WTC11 (cell line): Measurements from ENCODE around the gene GPALPP1. TPM values are rescaled to one million over a fixed set of nuclear protein-coding genes. Genes with fewer than 3 reads are reported as not detected.

Experiments
- ATAC-seq: fragments of 200-7000 bp; cut with Tn5 transposase; 2 replicates; pipeline ENCODE4 v1.10.0; 2021; ENCODE audit warnings: mild to moderate bottlenecking, moderate library complexity
- CTCF ChIA-PET: fragments of 300-600 bp; sonication (Branson Sonifier 250); formaldehyde crosslinking; loops from one replicate; lab custom pipeline; 2021; ENCODE audit warnings: antibody characterized with exemption; lab: Charles Lee
- POLR2A ChIA-PET: fragments of 350-600 bp; sonication (Branson Sonifier 250); formaldehyde crosslinking; loops from one replicate; lab custom pipeline; 2021; ENCODE audit warnings: antibody characterized with exemption; lab: Charles Lee
- DNase-seq: peaks from one replicate; pipeline ENCODE4 v3.0.0; 2021; ENCODE audit warnings: low spot score
- H3K27ac Mint-ChIP-seq: 2 replicates; pipeline ENCODE4 v1.8.0; 2021; ENCODE audit warnings: mixed read lengths
- H3K27me3 Mint-ChIP-seq: 2 replicates; pipeline ENCODE4 v1.8.0; 2021; ENCODE audit warnings: low read depth, mild to moderate bottlenecking, moderate library complexity, mixed read lengths
- H3K36me3 Mint-ChIP-seq: 2 replicates; pipeline ENCODE4 v1.8.0; 2021; ENCODE audit warnings: mixed read lengths
- H3K4me1 Mint-ChIP-seq: 2 replicates; pipeline ENCODE4 v1.8.0; 2022; ENCODE audit warnings: mixed read lengths
- H3K4me3 Mint-ChIP-seq: 2 replicates; pipeline ENCODE4 v1.8.0; 2021; ENCODE audit warnings: mild to moderate bottlenecking, moderate library complexity, mixed read lengths
- H3K9me3 Mint-ChIP-seq: 2 replicates; pipeline ENCODE4 v1.8.0; 2021; ENCODE audit warnings: mixed read lengths
- ATF1 ChIP-seq: sonication (generic); formaldehyde crosslinking; IDR thresholded peaks from 2 replicates; pipeline ENCODE4 v1.8.1; 2023; ENCODE audit warnings: mild to moderate bottlenecking, moderate library complexity, missing genetic modification reagents
- ELF4 ChIP-seq: sonication (generic); formaldehyde crosslinking; IDR thresholded peaks from 2 replicates; pipeline ENCODE4 v1.8.1; 2022; ENCODE audit warnings: low read depth, mild to moderate bottlenecking, moderate library complexity, missing genetic modification reagents
- FOXK1 ChIP-seq: sonication (generic); formaldehyde crosslinking; IDR thresholded peaks from 2 replicates; pipeline ENCODE4 v1.8.0; 2022; ENCODE audit warnings: mild to moderate bottlenecking, moderate library complexity, missing genetic modification reagents
- FOXP1 ChIP-seq: sonication (generic); formaldehyde crosslinking; IDR thresholded peaks from 2 replicates; pipeline ENCODE4 v1.8.0; 2022; ENCODE audit warnings: missing genetic modification reagents, mild to moderate bottlenecking, moderate library complexity, borderline replicate concordance
- IRF2 ChIP-seq: sonication (generic); formaldehyde crosslinking; IDR thresholded peaks from 2 replicates; pipeline ENCODE4 v1.8.0; 2022; ENCODE audit warnings: low read depth, missing genetic modification reagents, borderline replicate concordance
- TCF7 ChIP-seq: sonication (generic); formaldehyde crosslinking; IDR thresholded peaks from 2 replicates; pipeline ENCODE4 v1.8.0; 2022; ENCODE audit warnings: mild to moderate bottlenecking, low read depth, missing genetic modification reagents, moderate library complexity
- TEAD1 ChIP-seq: sonication (generic); formaldehyde crosslinking; IDR thresholded peaks from 2 replicates; pipeline ENCODE4 v1.8.0; 2022; ENCODE audit warnings: mild to moderate bottlenecking, missing genetic modification reagents
- ZNF138 ChIP-seq: sonication (generic); formaldehyde crosslinking; conservative IDR thresholded peaks from 2 replicates; pipeline ENCODE4 v1.8.1; 2022; ENCODE audit warnings: mild to moderate bottlenecking, moderate library complexity, missing genetic modification reagents
- ZNF232 ChIP-seq: sonication (generic); formaldehyde crosslinking; IDR thresholded peaks from 2 replicates; pipeline ENCODE4 v1.8.0; 2022; ENCODE audit warnings: mild to moderate bottlenecking, missing genetic modification reagents
- ZNF317 ChIP-seq: sonication (generic); formaldehyde crosslinking; IDR thresholded peaks from 2 replicates; pipeline ENCODE4 v1.8.1; 2023; ENCODE audit warnings: low read depth, mild to moderate bottlenecking, moderate library complexity, missing genetic modification reagents, borderline replicate concordance
- ZNF416 ChIP-seq: fragments of 250-450 bp; sonication (Bioruptor Pico); IDR thresholded peaks from 2 replicates; pipeline ENCODE4 v1.9.0; 2021; ENCODE audit warnings: mild to moderate bottlenecking, inconsistent platforms
- total RNA-seq: library from RNA; stranded (reverse); gene quantifications from 3 replicates; pipeline ENCODE4 v1.2.3, GENCODE V29; 2021
- TF ChIP-seq, protein P1 (sequence below): fragments of 200-600 bp; IDR thresholded peaks from 2 replicates; pipeline ENCODE4 v1.8.0; 2022; ENCODE audit warnings: antibody characterized with exemption
- TF ChIP-seq, protein P2 (sequence below): sonication (generic); formaldehyde crosslinking; IDR thresholded peaks from 2 replicates; pipeline ENCODE4 v1.8.1; 2023; ENCODE audit warnings: mild to moderate bottlenecking, missing genetic modification reagents
- TF ChIP-seq, protein P3 (sequence below): sonication (generic); formaldehyde crosslinking; IDR thresholded peaks from 2 replicates; pipeline ENCODE4 v1.8.0; 2022; ENCODE audit warnings: mild to moderate bottlenecking, missing genetic modification reagents
- TF ChIP-seq, protein P4 (sequence below): fragments of 250-450 bp; sonication (Bioruptor Pico); IDR thresholded peaks from 2 replicates; pipeline ENCODE4 v1.9.0; 2021; ENCODE audit warnings: mild to moderate bottlenecking
- TF ChIP-seq, protein P5 (sequence below): sonication (generic); formaldehyde crosslinking; IDR thresholded peaks from 2 replicates; pipeline ENCODE4 v1.8.1; 2023; ENCODE audit warnings: mild to moderate bottlenecking, missing genetic modification reagents, moderate library complexity
- TF ChIP-seq, protein P6 (sequence below): sonication (generic); formaldehyde crosslinking; IDR thresholded peaks from 2 replicates; pipeline ENCODE4 v1.8.1; 2022; ENCODE audit warnings: missing genetic modification reagents, borderline replicate concordance

Gene GPALPP1
- total RNA-seq, 1 experiment from 2014 or later, result 28.9 TPM

DNA sequence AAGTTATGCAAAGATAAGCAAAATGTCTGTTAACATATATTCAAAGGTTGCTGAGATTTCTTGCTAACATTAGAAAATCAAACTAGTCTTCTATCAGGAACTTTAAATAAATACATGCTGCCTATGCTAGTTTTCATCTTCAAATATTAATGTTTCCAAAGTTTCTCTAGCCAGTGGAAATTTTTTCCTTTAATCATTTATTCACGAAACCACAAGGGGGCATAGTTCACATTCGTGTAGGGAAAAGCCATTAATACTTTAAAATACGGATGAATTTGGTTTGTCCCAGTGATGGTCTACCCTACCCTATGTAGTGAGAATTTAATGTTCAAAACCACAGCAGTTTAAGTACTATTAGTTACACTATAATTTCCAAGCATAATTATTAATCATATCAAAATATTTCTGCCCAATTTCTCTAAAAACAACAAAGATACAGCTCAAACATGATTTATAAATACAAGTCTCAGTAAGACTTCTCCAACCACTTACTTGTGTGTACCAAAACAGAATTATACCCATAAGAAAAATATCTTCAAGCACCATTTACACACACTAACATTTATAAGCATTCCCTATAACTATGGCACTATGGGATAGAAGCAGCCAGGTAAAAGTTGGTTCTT lies 16.3 kb upstream of the GPALPP1 start:
- ChIA-PET CTCF (interaction anchor here (0.7 to 1.5 kb wide), 9 partner anchors 18 to 572 kb away, joined by 3 to 4 read pairs (median 4); no protein-coding TSS in a partner anchor), POLR2A (no interaction called here)
- H3K4me3 Mint-ChIP-seq, result no peak overlapping the region
- DNase-seq (no peak), ATAC-seq (no peak)
- no peaks in the 10 kb centered on the region for H3K9me3 Mint-ChIP-seq
- H3K27me3 Mint-ChIP-seq, result no peaks in the 10 kb centered on the region
- H3K4me1 Mint-ChIP-seq, result peaks cover 4% of the 10 kb centered on the region
- H3K36me3 Mint-ChIP-seq, result peaks cover 15% of the 10 kb centered on the region
- TF ChIP-seq ZNF232 (CRISPR knock-in tag) (no peak), TCF7 (CRISPR knock-in tag) (no peak), FOXK1 (no peak), ATF1 (CRISPR knock-in tag) (no peak), ELF4 (CRISPR knock-in tag) (no peak), FOXP1 (no peak)
- TF ChIP-seq, protein P1, sequence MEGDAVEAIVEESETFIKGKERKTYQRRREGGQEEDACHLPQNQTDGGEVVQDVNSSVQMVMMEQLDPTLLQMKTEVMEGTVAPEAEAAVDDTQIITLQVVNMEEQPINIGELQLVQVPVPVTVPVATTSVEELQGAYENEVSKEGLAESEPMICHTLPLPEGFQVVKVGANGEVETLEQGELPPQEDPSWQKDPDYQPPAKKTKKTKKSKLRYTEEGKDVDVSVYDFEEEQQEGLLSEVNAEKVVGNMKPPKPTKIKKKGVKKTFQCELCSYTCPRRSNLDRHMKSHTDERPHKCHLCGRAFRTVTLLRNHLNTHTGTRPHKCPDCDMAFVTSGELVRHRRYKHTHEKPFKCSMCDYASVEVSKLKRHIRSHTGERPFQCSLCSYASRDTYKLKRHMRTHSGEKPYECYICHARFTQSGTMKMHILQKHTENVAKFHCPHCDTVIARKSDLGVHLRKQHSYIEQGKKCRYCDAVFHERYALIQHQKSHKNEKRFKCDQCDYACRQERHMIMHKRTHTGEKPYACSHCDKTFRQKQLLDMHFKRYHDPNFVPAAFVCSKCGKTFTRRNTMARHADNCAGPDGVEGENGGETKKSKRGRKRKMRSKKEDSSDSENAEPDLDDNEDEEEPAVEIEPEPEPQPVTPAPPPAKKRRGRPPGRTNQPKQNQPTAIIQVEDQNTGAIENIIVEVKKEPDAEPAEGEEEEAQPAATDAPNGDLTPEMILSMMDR, result peak; percentile 12; the same call in 1 of the 2 replicates
- H3K27ac Mint-ChIP-seq, result no peak overlapping the region

DNA sequence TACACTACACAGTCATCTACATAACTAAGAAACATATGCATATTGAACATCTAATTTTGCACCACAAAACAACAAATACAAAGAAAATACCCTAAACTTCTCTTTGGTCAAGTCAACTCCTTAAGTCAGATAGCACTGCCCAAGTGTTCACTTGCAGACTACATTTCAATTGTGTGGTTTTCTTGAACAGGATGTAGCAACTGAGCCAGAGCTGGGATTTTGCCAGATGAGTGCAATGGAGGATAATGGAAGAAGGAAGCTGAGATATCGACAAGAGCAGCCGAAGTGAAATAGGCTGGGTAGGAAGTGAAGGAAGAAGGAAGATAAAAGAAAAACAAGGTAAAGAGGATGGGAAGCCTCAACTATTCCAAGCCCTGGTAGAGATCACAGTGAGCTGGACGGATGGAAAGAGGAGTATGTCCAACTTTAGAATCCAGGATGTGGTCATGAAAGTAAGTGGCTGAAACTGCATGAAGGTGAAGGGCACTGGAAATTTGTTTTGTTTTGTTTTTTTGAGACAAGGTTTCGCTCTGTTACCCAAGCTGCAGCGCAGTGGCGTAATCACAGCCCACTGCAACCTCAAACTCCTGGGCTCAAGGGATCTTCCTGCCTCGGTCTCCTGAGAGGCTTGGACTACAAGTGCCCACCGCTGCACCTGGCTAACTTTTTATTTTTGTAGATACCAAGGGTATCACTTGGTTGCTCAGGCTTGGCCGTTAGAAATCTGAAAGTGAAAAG lies 15.1 kb upstream of the GPALPP1 start:
- Mint-ChIP-seq H3K9me3 (no peaks in the 10 kb centered on the region), H3K27ac (no peak overlapping the region), H3K4me3 (no peak overlapping the region), H3K36me3 (peaks cover 24% of the 10 kb centered on the region), H3K4me1 (peaks cover 4% of the 10 kb centered on the region), H3K27me3 (no peaks in the 10 kb centered on the region)
- TF ChIP-seq IRF2 (no peak), ZNF416 (no peak)
- TF ChIP-seq, protein P2, sequence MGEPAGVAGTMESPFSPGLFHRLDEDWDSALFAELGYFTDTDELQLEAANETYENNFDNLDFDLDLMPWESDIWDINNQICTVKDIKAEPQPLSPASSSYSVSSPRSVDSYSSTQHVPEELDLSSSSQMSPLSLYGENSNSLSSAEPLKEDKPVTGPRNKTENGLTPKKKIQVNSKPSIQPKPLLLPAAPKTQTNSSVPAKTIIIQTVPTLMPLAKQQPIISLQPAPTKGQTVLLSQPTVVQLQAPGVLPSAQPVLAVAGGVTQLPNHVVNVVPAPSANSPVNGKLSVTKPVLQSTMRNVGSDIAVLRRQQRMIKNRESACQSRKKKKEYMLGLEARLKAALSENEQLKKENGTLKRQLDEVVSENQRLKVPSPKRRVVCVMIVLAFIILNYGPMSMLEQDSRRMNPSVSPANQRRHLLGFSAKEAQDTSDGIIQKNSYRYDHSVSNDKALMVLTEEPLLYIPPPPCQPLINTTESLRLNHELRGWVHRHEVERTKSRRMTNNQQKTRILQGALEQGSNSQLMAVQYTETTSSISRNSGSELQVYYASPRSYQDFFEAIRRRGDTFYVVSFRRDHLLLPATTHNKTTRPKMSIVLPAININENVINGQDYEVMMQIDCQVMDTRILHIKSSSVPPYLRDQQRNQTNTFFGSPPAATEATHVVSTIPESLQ (CRISPR knock-in tag), result no peak
- TF ChIP-seq, protein P3, sequence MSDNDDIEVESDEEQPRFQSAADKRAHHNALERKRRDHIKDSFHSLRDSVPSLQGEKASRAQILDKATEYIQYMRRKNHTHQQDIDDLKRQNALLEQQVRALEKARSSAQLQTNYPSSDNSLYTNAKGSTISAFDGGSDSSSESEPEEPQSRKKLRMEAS (CRISPR knock-in tag), result no peak
- TF ChIP-seq, protein P4, sequence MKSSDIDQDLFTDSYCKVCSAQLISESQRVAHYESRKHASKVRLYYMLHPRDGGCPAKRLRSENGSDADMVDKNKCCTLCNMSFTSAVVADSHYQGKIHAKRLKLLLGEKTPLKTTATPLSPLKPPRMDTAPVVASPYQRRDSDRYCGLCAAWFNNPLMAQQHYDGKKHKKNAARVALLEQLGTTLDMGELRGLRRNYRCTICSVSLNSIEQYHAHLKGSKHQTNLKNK (CRISPR knock-in tag), result no peak
- ChIA-PET CTCF (interaction anchor here (0.5 to 1.4 kb wide), 7 partner anchors 19 to 420 kb away, joined by 3 to 4 read pairs (median 4); no protein-coding TSS in a partner anchor), POLR2A (no interaction called here)
- ATAC-seq (no peak), DNase-seq (no peak)

DNA sequence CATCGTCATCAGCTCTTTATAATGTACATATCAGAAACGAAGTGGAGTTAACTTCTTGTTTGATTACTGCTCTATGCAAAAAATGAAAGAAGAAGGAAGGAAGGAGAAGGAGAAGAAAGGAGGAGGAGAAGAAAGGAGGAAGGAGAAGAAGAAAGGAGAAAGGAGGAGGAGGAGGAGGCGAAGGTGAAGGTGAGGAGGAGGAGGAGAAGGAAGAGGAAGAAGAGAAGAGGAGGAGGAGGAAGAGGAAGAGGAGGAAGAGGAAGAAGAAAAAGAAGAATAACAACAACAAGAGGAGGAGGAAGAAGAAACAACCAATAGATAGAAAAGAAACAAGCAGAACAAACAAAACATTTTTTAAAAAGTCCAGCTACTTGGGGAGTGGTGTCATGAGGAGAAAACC lies 13.1 kb upstream of the GPALPP1 start:
- no peaks in the 10 kb centered on the region for H3K27me3 Mint-ChIP-seq
- ATAC-seq (no peak), DNase-seq (no peak)
- ChIA-PET POLR2A (no interaction called here), CTCF (no interaction called here)
- TF ChIP-seq, protein P5, sequence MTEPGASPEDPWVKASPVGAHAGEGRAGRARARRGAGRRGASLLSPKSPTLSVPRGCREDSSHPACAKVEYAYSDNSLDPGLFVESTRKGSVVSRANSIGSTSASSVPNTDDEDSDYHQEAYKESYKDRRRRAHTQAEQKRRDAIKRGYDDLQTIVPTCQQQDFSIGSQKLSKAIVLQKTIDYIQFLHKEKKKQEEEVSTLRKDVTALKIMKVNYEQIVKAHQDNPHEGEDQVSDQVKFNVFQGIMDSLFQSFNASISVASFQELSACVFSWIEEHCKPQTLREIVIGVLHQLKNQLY (CRISPR knock-in tag), result no peak
- TF ChIP-seq ZNF317 (CRISPR knock-in tag) (no peak), TEAD1 (CRISPR knock-in tag) (no peak), ZNF138 (CRISPR knock-in tag) (no peak)
- TF ChIP-seq, protein P6, sequence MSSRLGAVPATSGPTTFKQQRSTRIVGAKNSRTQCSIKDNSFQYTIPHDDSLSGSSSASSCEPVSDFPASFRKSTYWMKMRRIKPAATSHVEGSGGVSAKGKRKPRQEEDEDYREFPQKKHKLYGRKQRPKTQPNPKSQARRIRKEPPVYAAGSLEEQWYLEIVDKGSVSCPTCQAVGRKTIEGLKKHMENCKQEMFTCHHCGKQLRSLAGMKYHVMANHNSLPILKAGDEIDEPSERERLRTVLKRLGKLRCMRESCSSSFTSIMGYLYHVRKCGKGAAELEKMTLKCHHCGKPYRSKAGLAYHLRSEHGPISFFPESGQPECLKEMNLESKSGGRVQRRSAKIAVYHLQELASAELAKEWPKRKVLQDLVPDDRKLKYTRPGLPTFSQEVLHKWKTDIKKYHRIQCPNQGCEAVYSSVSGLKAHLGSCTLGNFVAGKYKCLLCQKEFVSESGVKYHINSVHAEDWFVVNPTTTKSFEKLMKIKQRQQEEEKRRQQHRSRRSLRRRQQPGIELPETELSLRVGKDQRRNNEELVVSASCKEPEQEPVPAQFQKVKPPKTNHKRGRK (CRISPR knock-in tag), result no peak
- H3K4me1 Mint-ChIP-seq, result peaks cover 4% of the 10 kb centered on the region
- no peaks in the 10 kb centered on the region for H3K9me3 Mint-ChIP-seq
- no peak overlapping the region for H3K27ac Mint-ChIP-seq
- no peak overlapping the region for H3K4me3 Mint-ChIP-seq
- H3K36me3 Mint-ChIP-seq, result peaks cover 38% of the 10 kb centered on the region
